HepG2 (cell line): ENCODE results near the gene NAA25.

Source experiments
- BHLHE40 ChIP-seq: IDR thresholded peaks from 2 replicates; pipeline ENCODE4 v1.6.1; 2011; ENCODE audit warnings: low read length, improper control_type of control experiment
- IRF9 ChIP-seq: sonication (generic); formaldehyde crosslinking; IDR thresholded peaks from 2 replicates; pipeline ENCODE4 v1.8.0; 2022; ENCODE audit warnings: missing genetic modification reagents, mild to moderate bottlenecking, borderline replicate concordance
- REPIN1 ChIP-seq: sonication (generic); formaldehyde crosslinking; IDR thresholded peaks from 2 replicates; pipeline ENCODE4 v1.8.0; 2022; ENCODE audit warnings: missing genetic modification reagents, low read depth, mild to moderate bottlenecking, borderline replicate concordance
- RXRB ChIP-seq: IDR thresholded peaks from 2 replicates; pipeline ENCODE4 v1.6.1; 2016; ENCODE audit warnings: borderline replicate concordance, missing genetic modification reagents, missing compliant biosample characterization
- USF2 ChIP-seq, 2 experiments: sonication (generic) in 1 of 2; formaldehyde crosslinking in 1 of 2; IDR thresholded peaks; 2 replicates each; pipeline versions ENCODE4 v1.5.1 to v1.6.1; 2011 to 2020; ENCODE audit warnings: borderline replicate concordance in 1 of 2, low read depth in 1 of 2, low read length in 1 of 2, mild to moderate bottlenecking in 1 of 2, missing genetic modification reagents in 1 of 2, moderate library complexity in 1 of 2
- ZNF318 ChIP-seq: sonication (generic); formaldehyde crosslinking; IDR thresholded peaks from 2 replicates; pipeline ENCODE4 v1.4.0; 2020; ENCODE audit warnings: mild to moderate bottlenecking, missing genetic modification reagents
- ZNF354B ChIP-seq: sonication (generic); formaldehyde crosslinking; IDR thresholded peaks from 2 replicates; pipeline ENCODE4 v1.8.0; 2022; ENCODE audit warnings: mild to moderate bottlenecking, missing genetic modification reagents

GRCh38 chr12:112111931-112112330 is 3.3 kb upstream of the NAA25 start:
- TF ChIP-seq IRF9 (no peak), USF2 (IDR thresholded peaks at IDR 0.05; ENCODE audit: low read depth, low read length) (no peak), USF2 (CRISPR knock-in tag; IDR thresholded peaks at IDR 0.05; ENCODE audit: borderline replicate concordance) (no peak), RXRB (CRISPR knock-in tag) (no peak), BHLHE40 (no peak), ZNF354B (no peak), REPIN1 (CRISPR knock-in tag) (no peak), ZNF318 (CRISPR knock-in tag) (no peak)
